OCI-LY3 (cell line): ENCODE measurements around the gene DDB1.

ENCODE experiments used
- CTCF ChIP-seq: fragments of 200-600, 300-600 bp; sonication (generic); IDR thresholded peaks from 2 replicates; pipeline ENCODE4 v1.5.1; 2014; ENCODE audit warnings: antibody characterized with exemption, low read length, low read depth
- EZH2phosphoT487 ChIP-seq: fragments of 200-600 bp; shearing (Covaris generic); IDR thresholded peaks from 2 replicates; pipeline ENCODE4 v1.6.1; 2018; ENCODE audit warnings: antibody characterized with exemption, mixed run types, low read depth

GRCh38 chr11:61280883-61281580 is 51.9 kb downstream of the DDB1 start:
- TF ChIP-seq CTCF (no peak), EZH2phosphoT487 (no peak)
